Nucleus accumbens (tissue), 56 donors: ENCODE data around the gene ADAM19.

Source experiments
- DNase-seq, 56 donors: peaks; one replicate each; lab custom pipeline; 2025; lab: John Stamatoyannopoulos, UW

ADAM19 gene

DNA sequence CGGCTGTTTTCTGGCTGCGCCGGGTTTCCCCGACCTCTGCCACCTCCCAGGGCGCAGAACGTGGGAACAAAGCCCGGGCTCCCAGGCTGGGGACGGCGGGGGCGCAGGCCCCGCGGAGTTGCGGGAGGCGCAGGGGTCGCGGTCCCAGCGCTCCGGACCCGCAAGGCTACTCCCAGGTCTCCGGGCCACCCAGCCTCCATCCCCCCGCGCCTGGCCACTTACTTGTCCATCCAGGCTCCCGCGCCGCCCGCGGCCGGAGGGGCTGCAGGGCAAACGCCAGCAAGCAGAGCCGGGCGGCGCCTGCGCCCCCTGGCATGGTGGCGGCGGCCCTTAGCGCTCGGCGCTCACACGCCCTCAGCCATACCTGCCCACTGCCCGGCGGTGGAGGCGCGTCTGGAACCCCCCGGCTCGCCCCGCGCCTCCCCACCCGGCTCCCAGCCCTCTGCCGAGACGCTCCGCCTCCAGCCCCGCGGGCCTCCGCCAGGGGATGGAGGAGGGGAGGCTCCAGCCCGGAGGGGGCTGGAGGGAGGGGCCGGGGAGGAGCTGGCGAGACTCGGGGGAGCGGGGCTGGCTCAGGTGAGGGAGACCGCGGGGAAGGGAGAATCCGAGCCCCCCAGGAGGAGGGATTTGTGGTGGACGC, at the start of gene ADAM19:
ADAM19 (minus strand) TSS at position 395 of the 640 bp plus-strand sequence; CDS start at position 316, 79 bp downstream.
- peak in 11 of 56 donors; percentile 15 to 72 (median 42) for DNase-seq

DNA sequence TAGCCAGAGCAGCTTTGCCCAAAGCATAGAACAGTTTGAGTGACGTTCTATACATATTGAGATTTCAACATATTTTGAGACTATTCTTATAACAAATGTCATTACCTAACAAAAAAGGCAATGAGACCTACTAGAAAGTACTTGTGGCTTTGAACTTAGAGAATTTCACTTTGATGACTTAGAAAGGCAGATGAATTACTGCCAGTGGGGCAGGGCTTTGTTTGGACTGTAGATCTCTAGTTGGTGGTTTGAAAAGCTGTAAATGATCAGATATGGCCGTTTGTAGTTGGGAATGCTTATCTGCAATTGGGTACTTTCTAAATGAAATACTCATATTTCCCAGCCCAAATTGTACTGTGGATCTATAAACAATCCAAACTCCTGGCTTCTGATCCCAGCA, 48.6 kb upstream of the ADAM19 start:
- DNase-seq = no peak

DNA sequence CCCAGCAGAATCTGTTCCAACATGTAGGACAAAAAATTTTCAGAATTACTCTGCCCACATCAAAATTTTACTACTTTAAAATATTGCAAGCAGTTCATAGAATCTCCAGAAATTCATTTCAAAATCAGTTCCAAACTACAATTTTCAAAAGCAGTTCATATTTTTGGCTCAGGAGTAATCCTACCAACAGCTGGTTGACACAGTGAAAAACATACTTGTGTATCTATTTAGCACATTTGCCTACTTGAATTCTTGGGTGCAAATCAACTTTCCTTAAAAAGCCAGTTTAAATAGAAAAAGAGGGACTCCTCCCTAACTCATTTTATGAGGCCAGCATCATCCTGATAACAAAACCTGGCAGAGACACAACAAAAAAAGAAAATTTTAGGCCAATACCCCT, 45.2 kb upstream of the ADAM19 start:
- no peak for DNase-seq

DNA sequence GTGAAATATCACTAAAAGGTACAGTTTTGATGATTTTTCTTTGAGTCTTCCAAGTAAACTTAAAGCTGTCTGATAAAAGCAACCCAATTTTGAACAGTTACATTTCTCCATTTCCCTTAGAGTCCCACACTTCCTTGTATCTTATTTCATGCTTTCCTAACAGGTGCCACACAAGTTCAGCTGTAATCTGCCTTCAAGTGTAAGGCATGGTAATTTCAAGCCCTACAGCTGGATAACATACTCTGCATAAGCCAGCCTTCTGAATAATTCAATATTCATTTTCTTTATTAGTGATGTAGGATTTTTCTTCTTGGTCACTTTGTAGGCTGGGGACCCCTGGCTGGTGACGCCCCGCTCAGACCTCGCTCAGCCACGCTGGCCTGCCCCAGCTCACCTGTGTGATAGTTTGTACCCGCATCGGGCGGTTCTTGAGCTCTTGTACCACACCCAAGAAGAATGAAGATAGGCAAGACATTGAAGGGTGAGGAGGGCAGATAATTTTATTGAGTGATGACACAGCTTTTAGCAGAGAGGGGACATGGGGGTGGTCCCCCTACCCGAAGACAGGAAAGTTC, 42.7 kb upstream of the ADAM19 start:
- DNase-seq = no peak

DNA sequence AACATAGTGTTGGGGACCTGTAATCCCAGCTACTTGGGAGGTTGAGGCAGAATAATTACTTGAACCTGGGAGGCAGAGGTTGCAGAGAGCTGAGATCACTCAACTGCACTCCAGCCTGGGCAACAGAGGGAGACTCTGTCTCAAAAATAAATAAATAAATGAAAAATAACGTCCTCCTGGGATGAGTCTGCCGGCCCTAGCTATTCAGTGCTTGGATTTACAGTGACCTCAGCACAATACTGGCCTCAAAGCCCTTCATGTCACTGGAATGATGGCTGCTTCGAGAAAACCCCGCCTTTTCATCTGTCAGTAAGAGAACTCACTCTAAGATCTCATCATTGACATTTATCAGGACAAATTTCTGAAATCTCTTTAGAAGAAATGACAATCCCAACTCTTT, 41.2 kb upstream of the ADAM19 start:
- no peak for DNase-seq

DNA sequence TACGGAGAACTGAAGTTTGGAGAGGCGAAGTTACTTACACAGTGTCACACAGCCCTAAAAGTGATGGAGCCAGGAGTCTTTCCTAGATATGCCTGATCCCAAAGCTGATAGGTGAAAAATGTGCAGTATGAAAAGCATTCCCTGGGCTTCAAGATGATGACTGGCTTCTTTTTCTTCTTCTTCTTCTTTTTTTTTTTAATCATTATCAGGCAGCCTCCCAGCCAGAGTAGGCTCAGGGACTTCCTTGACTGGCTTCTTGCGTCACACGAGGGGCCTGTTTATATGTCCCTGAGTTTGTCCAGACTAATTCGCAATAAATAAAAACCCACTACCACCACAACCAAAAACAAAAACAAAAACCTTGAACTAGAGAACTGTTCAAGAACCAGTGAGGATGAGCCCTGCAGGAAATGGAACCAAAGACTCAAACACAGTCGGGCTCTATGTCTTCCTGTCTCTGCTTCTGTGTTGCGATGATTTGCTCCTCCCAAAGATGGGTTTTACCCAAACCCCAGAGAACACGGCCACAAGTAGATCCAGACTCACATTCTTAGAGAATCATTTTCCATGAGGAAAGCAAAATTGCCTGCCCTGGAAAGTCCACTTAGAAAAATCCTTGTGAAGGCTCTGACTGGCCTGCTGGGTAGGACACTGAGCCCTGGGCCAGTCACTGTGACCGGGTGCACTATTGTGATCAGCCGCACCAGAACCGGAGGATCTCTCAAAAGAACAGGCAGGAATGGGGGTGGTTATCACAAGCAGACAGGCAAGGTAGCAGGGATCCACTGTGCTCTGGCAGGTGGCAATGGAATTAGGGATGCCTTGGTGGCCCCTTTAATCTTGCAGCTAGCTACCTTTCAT, 38.0 kb upstream of the ADAM19 start:
- no peak for DNase-seq

DNA sequence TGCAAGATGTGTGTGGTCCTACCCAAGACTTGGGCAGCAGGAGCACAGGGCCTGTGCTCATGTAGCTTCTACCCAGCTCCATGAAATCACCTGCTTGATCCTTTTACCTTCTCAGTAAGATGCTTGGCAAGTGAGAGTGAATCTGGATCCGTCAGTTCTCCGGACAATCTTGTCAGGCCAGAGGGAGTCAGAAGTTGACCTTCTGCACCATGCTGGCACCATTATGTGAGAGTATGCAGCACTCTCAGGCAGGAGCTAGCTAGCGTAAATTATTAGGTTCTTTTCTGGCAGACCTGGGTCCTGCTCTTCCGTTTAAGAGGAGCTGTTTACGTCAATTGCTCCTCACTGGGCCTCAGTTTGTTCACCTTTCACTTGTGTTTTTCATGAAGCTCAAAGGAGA, 37.0 kb upstream of the ADAM19 start:
- no peak for DNase-seq

- DNase-seq = no peak
Measured at GRCh38 chr5:157611571-157612476, 36.2 kb upstream of the ADAM19 start.

GRCh38 chr5:157610990-157611389, 35.4 kb upstream of the ADAM19 start:
- no peak for DNase-seq

- DNase-seq = no peak
Measured at GRCh38 chr5:157608972-157609565, 33.5 kb upstream of the ADAM19 start.

GRCh38 chr5:157607371-157608161, 32.0 kb upstream of the ADAM19 start:
- DNase-seq = no peak

DNA sequence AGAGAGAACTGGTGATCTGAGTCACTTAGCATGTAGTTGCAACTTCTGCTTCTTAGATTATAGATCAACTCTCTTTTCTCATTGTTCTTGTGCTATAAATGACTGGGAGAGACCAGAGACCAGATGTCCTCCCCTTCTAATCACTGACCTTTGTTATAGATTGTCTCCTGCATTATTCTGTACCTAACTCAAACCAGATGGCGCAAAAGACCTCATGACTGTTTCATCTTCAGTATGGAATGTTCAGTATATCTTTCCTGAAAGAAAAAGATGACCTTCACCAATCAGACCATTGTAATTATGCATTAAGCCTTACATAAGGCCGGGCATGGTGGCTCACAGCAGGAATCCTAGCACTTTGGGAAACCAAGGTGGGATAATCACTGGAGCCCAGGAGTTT, 30.5 kb upstream of the ADAM19 start:
- DNase-seq = no peak

DNA sequence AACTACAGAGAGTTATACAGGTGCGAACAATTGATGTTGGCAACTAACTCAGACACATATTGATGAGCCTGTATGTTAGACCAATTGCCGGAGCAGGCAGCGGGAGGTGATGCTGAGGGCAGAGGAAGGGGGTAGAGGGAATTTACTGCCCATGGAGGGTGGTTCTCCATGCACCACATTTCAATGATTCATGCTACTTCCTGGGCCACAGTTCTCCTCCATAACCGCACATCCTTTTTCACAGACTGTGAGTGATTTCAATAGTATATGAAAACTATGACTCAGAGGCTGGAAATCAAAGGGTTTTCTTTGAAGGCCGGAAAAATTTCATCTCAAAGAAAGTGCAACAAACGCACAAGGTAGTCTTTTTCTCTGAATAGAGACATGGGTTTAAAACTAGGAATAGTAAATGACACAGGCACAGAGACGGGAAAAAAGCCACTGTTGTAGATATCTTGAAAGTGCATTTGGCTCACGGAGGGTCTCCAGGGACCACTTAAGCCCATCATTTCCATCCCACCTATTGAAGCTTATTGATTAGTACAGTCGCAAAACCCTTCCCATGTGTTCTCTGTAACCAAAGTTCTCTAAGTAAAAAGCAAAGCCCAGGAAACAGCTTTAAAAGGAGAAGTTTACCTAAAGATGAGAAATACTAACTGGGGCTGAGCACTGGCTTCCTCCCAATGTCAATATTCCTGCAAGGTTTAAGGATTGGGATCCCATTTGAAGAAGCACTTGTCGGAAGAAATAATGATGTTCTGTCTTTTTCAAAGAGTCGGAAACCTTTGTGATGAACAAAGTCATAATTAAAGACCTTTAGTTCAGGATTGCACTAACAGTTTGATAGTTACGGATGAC, 28.0 kb upstream of the ADAM19 start:
- no peak for DNase-seq

GRCh38 chr5:157602505-157602904, 26.9 kb upstream of the ADAM19 start:
- DNase-seq = no peak

- no peak for DNase-seq
Measured at GRCh38 chr5:157600252-157600651, 24.7 kb upstream of the ADAM19 start.

GRCh38 chr5:157599565-157599964, 24.0 kb upstream of the ADAM19 start:
- no peak for DNase-seq

GRCh38 chr5:157598350-157598936, 22.9 kb upstream of the ADAM19 start:
- no peak for DNase-seq

DNA sequence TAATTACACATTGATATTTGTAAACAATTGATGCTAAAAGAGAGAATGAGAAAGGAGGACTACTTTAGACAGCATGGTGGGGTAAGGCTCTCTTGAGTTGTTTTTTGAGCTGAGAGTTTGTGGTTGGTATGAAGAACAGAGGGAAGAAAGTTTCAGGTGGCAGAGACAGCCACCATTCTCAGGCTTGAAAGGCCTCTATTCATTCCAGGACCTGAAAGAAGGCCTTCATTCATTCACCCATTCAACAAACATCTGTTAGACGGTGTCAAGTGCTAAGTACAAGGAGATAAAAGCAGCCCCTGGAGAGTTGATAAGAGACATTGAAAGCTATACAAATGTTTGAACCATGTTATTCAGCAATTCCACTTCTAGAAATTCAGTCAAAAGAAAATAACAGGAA, 21.7 kb upstream of the ADAM19 start:
- no peak for DNase-seq
